Measurements from ENCODE around the gene AHRR. TPM values are rescaled to one million over a fixed set of nuclear protein-coding genes. Genes with fewer than 3 reads are reported as not detected.
A peak's percentile ranks its signal among the peaks of the same experiment; 100 is the strongest.

AHRR gene
- total RNA-seq, 1 experiment from 2014 or later: 1.9 TPM

- no peak overlapping the region for H2AFZ ChIP-seq (ENCODE audit: low read length)
- intact Hi-C loops (cut with micrococcal nuclease): no loop called here
- H3F3A ChIP-seq (ENCODE audit: low read length, unreplicated experiment): no peaks in the 10 kb centered on the region
- DNase-seq (no peak), ATAC-seq (no peak)
- H4K20me1 ChIP-seq (ENCODE audit: low read length): no peaks in the 10 kb centered on the region
- BruUV-seq (replicated peaks): no TSS peak
- TF ChIP-seq EZH2 (IDR thresholded peaks at IDR 0.05; ENCODE audit: low read length, unreplicated experiment): no peak
- TF ChIP-seq EZH2phosphoT487 (IDR thresholded peaks at IDR 0.05; ENCODE audit: borderline replicate concordance, low read length): no peak
- TF ChIP-seq CTCF (conservative IDR thresholded peaks at IDR 0.05; ENCODE audit: low read depth, low read length): no peak
- ChIA-PET POLR2A (ENCODE audit: unreplicated experiment) (no interaction called here), CTCF (no interaction called here)
- H3K79me2 ChIP-seq (ENCODE audit: low read length): no peaks in the 10 kb centered on the region
- peaks cover 16% of the 10 kb centered on the region for H3K4me1 ChIP-seq (ENCODE audit: insufficient read depth, low read length)
- H3K9me2 ChIP-seq (replicated peaks; ENCODE audit: low read length): no peaks in the 10 kb centered on the region
- H3K4me3 ChIP-seq (ENCODE audit: low read length): no peak overlapping the region
- no peak overlapping the region for H3K27ac ChIP-seq (ENCODE audit: low read length)
- H3K27me3 ChIP-seq (ENCODE audit: low read length): no peaks in the 10 kb centered on the region
- no peak overlapping the region for H3K4me2 ChIP-seq (ENCODE audit: low read length)
- no peak overlapping the region for H3K9ac ChIP-seq (ENCODE audit: low read length)
- H3K36me3 ChIP-seq (ENCODE audit: low read depth, low read length): no peaks in the 10 kb centered on the region
- H3K9me3 ChIP-seq (ENCODE audit: low read length): no peaks in the 10 kb centered on the region
These were observed 83.9 kb downstream of the AHRR start for GRCh38 chr5:405421-405820.

DNA sequence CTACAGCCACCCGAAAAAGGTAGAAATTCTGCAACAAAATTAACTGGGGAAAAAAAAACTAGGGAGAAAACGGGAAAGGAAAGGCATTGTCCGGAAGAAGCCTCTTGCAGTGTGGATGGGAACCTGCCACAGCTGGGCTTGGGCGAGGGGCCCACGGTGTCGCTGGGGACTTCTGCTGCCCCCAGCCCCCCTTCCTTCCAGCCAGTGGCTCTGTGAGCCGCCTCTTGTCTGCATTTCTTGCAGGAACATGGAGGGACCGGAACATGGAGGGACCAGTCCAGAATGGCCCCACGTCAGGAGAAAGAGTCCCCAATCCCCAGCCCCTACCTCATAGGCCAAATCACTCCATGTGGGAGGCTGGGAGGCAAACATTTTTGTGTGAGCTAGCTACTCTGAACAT lies 84.5 kb downstream of the AHRR start:
- Histone ChIP-seq H3K4me2 (ENCODE audit: low read length) (no peak overlapping the region), H3K27me3 (ENCODE audit: low read length) (no peaks in the 10 kb centered on the region), H2AFZ (ENCODE audit: low read length) (no peak overlapping the region), H3K79me2 (ENCODE audit: low read length) (no peaks in the 10 kb centered on the region), H3K9ac (ENCODE audit: low read length) (no peak overlapping the region), H3K9me3 (ENCODE audit: low read length) (no peaks in the 10 kb centered on the region), H3K36me3 (ENCODE audit: low read depth, low read length) (no peaks in the 10 kb centered on the region), H4K20me1 (ENCODE audit: low read length) (no peaks in the 10 kb centered on the region), H3K4me3 (ENCODE audit: low read length) (no peak overlapping the region), H3F3A (ENCODE audit: low read length, unreplicated experiment) (no peaks in the 10 kb centered on the region), H3K27ac (ENCODE audit: low read length) (no peak overlapping the region), H3K4me1 (ENCODE audit: insufficient read depth, low read length) (peaks cover 10% of the 10 kb centered on the region), H3K9me2 (replicated peaks; ENCODE audit: low read length) (no peaks in the 10 kb centered on the region)
- no TSS peak for BruUV-seq (replicated peaks)
- no peak for ATAC-seq
- intact Hi-C loops (cut with micrococcal nuclease): no loop called here
- ChIA-PET CTCF (no interaction called here), POLR2A (ENCODE audit: unreplicated experiment) (no interaction called here)
- no peak for TF ChIP-seq EZH2 (IDR thresholded peaks at IDR 0.05; ENCODE audit: low read length, unreplicated experiment)
- no peak for TF ChIP-seq EZH2phosphoT487 (IDR thresholded peaks at IDR 0.05; ENCODE audit: borderline replicate concordance, low read length)
- no peak for TF ChIP-seq CTCF (conservative IDR thresholded peaks at IDR 0.05; ENCODE audit: low read depth, low read length)
- no peak for DNase-seq

GRCh38 chr5:407051-407450 lies 85.5 kb downstream of the AHRR start:
- POLR2A ChIA-PET (ENCODE audit: unreplicated experiment): no interaction called here
- Histone ChIP-seq H3K36me3 (ENCODE audit: low read depth, low read length) (no peaks in the 10 kb centered on the region), H3K9me3 (ENCODE audit: low read length) (no peaks in the 10 kb centered on the region), H4K20me1 (ENCODE audit: low read length) (no peaks in the 10 kb centered on the region), H2AFZ (ENCODE audit: low read length) (no peak overlapping the region), H3K27ac (ENCODE audit: low read length) (no peak overlapping the region), H3K9ac (ENCODE audit: low read length) (no peak overlapping the region), H3K9me2 (replicated peaks; ENCODE audit: low read length) (no peaks in the 10 kb centered on the region), H3K79me2 (ENCODE audit: low read length) (no peaks in the 10 kb centered on the region), H3K4me2 (ENCODE audit: low read length) (0 out of 2 replicates have a peak overlapping the region, but pooled peaks have one; percentile 11), H3K4me1 (ENCODE audit: insufficient read depth, low read length) (peaks cover 8% of the 10 kb centered on the region), H3K27me3 (ENCODE audit: low read length) (no peaks in the 10 kb centered on the region), H3F3A (ENCODE audit: low read length, unreplicated experiment) (no peaks in the 10 kb centered on the region), H3K4me3 (ENCODE audit: low read length) (no peak overlapping the region)
- intact Hi-C loops (cut with micrococcal nuclease): no loop called here
- peak; percentile 96 for ATAC-seq
- peak; percentile 63 for DNase-seq
- CTCF ChIA-PET: no interaction called here
- no peak for TF ChIP-seq EZH2phosphoT487 (IDR thresholded peaks at IDR 0.05; ENCODE audit: borderline replicate concordance, low read length)
- TF ChIP-seq EZH2 (IDR thresholded peaks at IDR 0.05; ENCODE audit: low read length, unreplicated experiment): no peak
- TF ChIP-seq CTCF (conservative IDR thresholded peaks at IDR 0.05; ENCODE audit: low read depth, low read length): no peak
- BruUV-seq (replicated peaks): no TSS peak
